Panc1 (cell line): ENCODE results near the gene PRRT3. TPM values are rescaled to one million over a fixed set of nuclear protein-coding genes. Genes with fewer than 3 reads are reported as not detected.

Experiments
- ATAC-seq: fragments of 200-7000 bp; cut with Tn5 transposase; 2 replicates; pipeline ENCODE4 v1.9.1; 2020; ENCODE audit warnings: mild to moderate bottlenecking, moderate library complexity
- BruUV-seq: library from RNA; stranded (reverse); fragments of 400-500 nt; replicated peaks from 2 replicates; lab custom pipeline; 2021; lab: Mats Ljungman, UMichigan
- CTCF ChIA-PET: fragments of 300-600 bp; sonication (Branson Sonifier 250); formaldehyde crosslinking; loops from one replicate; lab custom pipeline; 2022; ENCODE audit warnings: antibody characterized with exemption; lab: Charles Lee
- POLR2A ChIA-PET: fragments of 300-600 bp; sonication (Branson Sonifier 250); formaldehyde crosslinking; loops from one replicate; lab custom pipeline; 2022; ENCODE audit warnings: antibody characterized with exemption; lab: Charles Lee
- DNase-seq: peaks from one replicate; pipeline ENCODE4 v3.0.0-alpha.2; 2010; ENCODE audit warnings: low read depth, low spot score
- H3K27ac ChIP-seq: 2 replicates; pipeline ENCODE4 v1.5.1; 2011; ENCODE audit warnings: mild to moderate bottlenecking, low read length, inconsistent platforms
- H3K27me3 ChIP-seq: fragments of 200-500 bp; sonication (Bioruptor generic); 2 replicates; pipeline ENCODE4 v1.6.0; 2014; ENCODE audit warnings: low read length, inconsistent platforms; ENCODE audit not compliant: control insufficient read depth, insufficient read depth
- H3K36me3 ChIP-seq: fragments of 200-500 bp; sonication (Bioruptor generic); 2 replicates; pipeline ENCODE4 v1.5.1; 2014; ENCODE audit warnings: inconsistent platforms, mild to moderate bottlenecking, low read length, moderate library complexity; ENCODE audit not compliant: control insufficient read depth, insufficient read depth
- H3K4me1 ChIP-seq: 2 replicates; pipeline ENCODE4 v1.5.1; 2011; ENCODE audit warnings: inconsistent platforms, mild to moderate bottlenecking, low read length, moderate library complexity; ENCODE audit not compliant: control insufficient read depth, insufficient read depth
- H3K4me3 ChIP-seq, 2 experiments: 2 replicates each; pipeline ENCODE4 v1.5.1; 2011 to 2012; ENCODE audit warnings: low read depth in 2 of 2, low read length in 2 of 2, mild to moderate bottlenecking in 2 of 2, inconsistent platforms in 1 of 2, moderate library complexity in 1 of 2
- H3K9me3 ChIP-seq: fragments of 200-500 bp; sonication (Bioruptor generic); 2 replicates; pipeline ENCODE4 v1.5.1; 2014; ENCODE audit warnings: low read depth, mild to moderate bottlenecking, inconsistent platforms, low read length, moderate library complexity; ENCODE audit not compliant: control insufficient read depth, insufficient read depth
- CTCF ChIP-seq: fragments of 450-650 bp; IDR thresholded peaks from 2 replicates; pipeline ENCODE4 v1.5.1; 2017; ENCODE audit warnings: mild to moderate bottlenecking
- POLR2AphosphoS5 ChIP-seq: IDR thresholded peaks from 2 replicates; pipeline ENCODE4 v1.6.1; 2012; ENCODE audit warnings: mild to moderate bottlenecking, low read depth, low read length, moderate library complexity
- REST ChIP-seq, 2 experiments: IDR thresholded peaks; 2 replicates each; pipeline ENCODE4 v1.6.1; 2011 to 2012; ENCODE audit warnings: low read depth in 2 of 2, control low read depth in 1 of 2, low read length in 1 of 2, mild to moderate bottlenecking in 1 of 2, moderate library complexity in 1 of 2; ENCODE audit not compliant: insufficient read depth in 1 of 2
- SIN3A ChIP-seq: IDR thresholded peaks from 2 replicates; pipeline ENCODE4 v1.6.1; 2012; ENCODE audit warnings: low read depth, mild to moderate bottlenecking, low read length, moderate library complexity, borderline replicate concordance; ENCODE audit not compliant: insufficient read depth
- TCF7L2 ChIP-seq: IDR thresholded peaks from 2 replicates; pipeline ENCODE4 v1.6.1; 2011; ENCODE audit warnings: mild to moderate bottlenecking, low read depth, low read length, inconsistent platforms
- in situ Hi-C: cut with HindIII; loops from 2 replicates; pipeline ENCODE4 v1.10.0; 2016; ENCODE audit warnings: low sequenced_read_pairs, low pct_unique_long_range_greater_than_20kb
- intact Hi-C: fragments of 100-400 bp; cut with micrococcal nuclease; formaldehyde crosslinking; loops from one replicate; pipeline ENCODE4 v1.10.0; 2022; ENCODE audit not compliant: unreplicated experiment
- total RNA-seq: library from RNA; stranded (reverse); gene quantifications from one replicate; pipeline ENCODE4 v1.2.1, GENCODE V29; 2021; ENCODE audit not compliant: unreplicated experiment

The PRRT3 gene
- total RNA-seq, 1 experiment from 2014 or later = 1.1 TPM

- intact Hi-C loops (no loop called here), in situ Hi-C loops (no loop called here)
- 0 out of 2 replicates have a peak, but pooled peaks cover 4% of the 10 kb centered on the region for H3K4me1 ChIP-seq
- POLR2A ChIA-PET = interaction anchor here (0.6 kb wide), 1 partner anchor 42 kb away, joined by 13 read pairs; no protein-coding TSS in a partner anchor
- H3K9me3 ChIP-seq = no peaks in the 10 kb centered on the region
- BruUV-seq = no TSS peak
- TF ChIP-seq CTCF = no peak
- peak; percentile 86 for TF ChIP-seq TCF7L2
- 0 out of 2 replicates have a peak, but pooled peaks have one; percentile 42 for TF ChIP-seq SIN3A
- TF ChIP-seq REST (IDR thresholded peaks at IDR 0.05; ENCODE audit: insufficient read depth in 1 of 2, low read depth in 2 of 2, low read length in 1 of 2) = no peak
- TF ChIP-seq POLR2AphosphoS5 = peak; percentile 71; the same call in 1 of the 2 replicates
- no peaks in the 10 kb centered on the region; the same call in 1 of the 2 replicates for H3K36me3 ChIP-seq
- peak within 1 kb of the TSS; percentile 88 for H3K27ac ChIP-seq
- DNase-seq (no peak), ATAC-seq (peak; percentile 92)
- H3K27me3 ChIP-seq = no peaks in the 10 kb centered on the region
- peak within 1 kb of the TSS; percentile 66 to 72 for H3K4me3 ChIP-seq
- CTCF ChIA-PET = interaction anchor here (0.7 to 2.1 kb wide), 2 partner anchors 13 to 219 kb away, joined by 4 to 16 read pairs; no protein-coding TSS in a partner anchor
Measured at GRCh38 chr3:9933561-9934234, 18.5 kb downstream of the PRRT3 start, which contains the start of gene CRELD1. Gene CRELD1 (plus strand): TSS chr3:9933834. CDS start chr3:9934439, 605 bp downstream.

DNA sequence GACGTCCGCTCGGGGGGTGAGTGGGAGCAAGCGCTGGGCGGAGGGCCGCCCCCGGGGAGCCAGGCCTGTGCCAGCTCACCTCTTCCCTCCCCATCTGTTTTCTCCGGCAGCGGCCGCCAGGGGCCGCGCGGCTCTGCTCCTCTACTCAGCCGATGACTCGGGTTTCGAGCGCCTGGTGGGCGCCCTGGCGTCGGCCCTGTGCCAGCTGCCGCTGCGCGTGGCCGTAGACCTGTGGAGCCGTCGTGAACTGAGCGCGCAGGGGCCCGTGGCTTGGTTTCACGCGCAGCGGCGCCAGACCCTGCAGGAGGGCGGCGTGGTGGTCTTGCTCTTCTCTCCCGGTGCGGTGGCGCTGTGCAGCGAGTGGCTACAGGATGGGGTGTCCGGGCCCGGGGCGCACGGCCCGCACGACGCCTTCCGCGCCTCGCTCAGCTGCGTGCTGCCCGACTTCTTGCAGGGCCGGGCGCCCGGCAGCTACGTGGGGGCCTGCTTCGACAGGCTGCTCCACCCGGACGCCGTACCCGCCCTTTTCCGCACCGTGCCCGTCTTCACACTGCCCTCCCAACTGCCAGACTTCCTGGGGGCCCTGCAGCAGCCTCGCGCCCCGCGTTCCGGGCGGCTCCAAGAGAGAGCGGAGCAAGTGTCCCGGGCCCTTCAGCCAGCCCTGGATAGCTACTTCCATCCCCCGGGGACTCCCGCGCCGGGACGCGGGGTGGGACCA is 19.2 kb downstream of the PRRT3 start:
- no peaks in the 10 kb centered on the region for H3K27me3 ChIP-seq
- POLR2A ChIA-PET = interaction anchor here (0.6 kb wide), 3 partner anchors 43 to 140 kb away, joined by 4 to 13 read pairs (median 5); partner anchors contain the start of gene ARPC4
- DNase-seq (no peak), ATAC-seq (peak; percentile 87)
- CTCF ChIA-PET = interaction anchor here (0.6 to 2.1 kb wide), 12 partner anchors 11 to 938 kb away, joined by 3 to 16 read pairs (median 4); partner anchors contain the start of genes IL17RE and RPUSD3
- H3K27ac ChIP-seq = peak overlapping the region; percentile 65; the same call in 1 of the 2 replicates
- H3K9me3 ChIP-seq = no peaks in the 10 kb centered on the region
- 0 out of 2 replicates have a peak, but pooled peaks cover 4% of the 10 kb centered on the region for H3K4me1 ChIP-seq
- TF ChIP-seq TCF7L2 = no peak
- peak; percentile 88 for TF ChIP-seq CTCF
- no peak for TF ChIP-seq REST (IDR thresholded peaks at IDR 0.05; ENCODE audit: insufficient read depth in 1 of 2, low read depth in 2 of 2, low read length in 1 of 2)
- TF ChIP-seq POLR2AphosphoS5 = no peak
- TF ChIP-seq SIN3A = no peak; the same call in 1 of the 2 replicates
- no peaks in the 10 kb centered on the region; the same call in 1 of the 2 replicates for H3K36me3 ChIP-seq
- BruUV-seq = no TSS peak
- in situ Hi-C loops = no loop called here
- intact Hi-C loops = no loop called here
- peak overlapping the region; percentile 66 to 72 for H3K4me3 ChIP-seq
